SKM-1 (cell line): ENCODE data around the gene TSGA10IP.
A peak's percentile ranks its signal among the peaks of the same experiment; 100 is the strongest.

Experiments used
- DNase-seq: peaks from one replicate; lab custom pipeline; 2025; ENCODE audit not compliant: unreplicated experiment; lab: John Stamatoyannopoulos, UW

Gene TSGA10IP

DNA sequence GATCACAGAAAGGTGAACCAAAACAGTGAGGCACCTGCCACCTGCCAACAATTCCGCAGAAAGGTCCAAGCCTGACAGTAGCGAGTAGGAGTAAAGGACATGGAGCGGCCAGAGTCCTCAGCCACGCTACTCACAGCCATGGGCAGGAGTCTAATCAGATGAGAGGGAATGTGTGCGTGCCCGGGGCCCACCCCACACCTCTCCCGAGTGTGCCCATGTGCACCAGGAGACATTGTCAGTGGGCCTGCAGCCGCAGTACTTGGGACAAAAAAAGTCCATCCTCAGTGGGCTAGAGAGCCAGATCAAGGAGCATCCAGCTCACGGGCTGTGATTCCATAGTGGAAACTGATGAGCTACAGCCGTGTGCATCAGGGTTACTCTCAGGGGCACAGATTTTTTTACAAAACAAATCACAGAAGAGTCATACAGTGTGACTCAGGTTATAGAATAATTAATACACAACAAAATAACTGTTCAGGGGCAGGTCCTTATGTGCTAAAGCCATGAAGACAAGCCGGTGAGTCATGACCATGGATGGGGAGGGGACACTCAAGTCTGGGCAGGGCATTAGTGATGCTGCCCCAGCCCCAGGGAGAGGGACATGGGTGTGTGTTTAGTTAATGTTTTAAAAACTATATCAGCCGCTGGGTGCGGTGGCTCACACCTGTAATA is 28.3 kb downstream of the TSGA10IP start:
- DNase-seq: no peak

DNA sequence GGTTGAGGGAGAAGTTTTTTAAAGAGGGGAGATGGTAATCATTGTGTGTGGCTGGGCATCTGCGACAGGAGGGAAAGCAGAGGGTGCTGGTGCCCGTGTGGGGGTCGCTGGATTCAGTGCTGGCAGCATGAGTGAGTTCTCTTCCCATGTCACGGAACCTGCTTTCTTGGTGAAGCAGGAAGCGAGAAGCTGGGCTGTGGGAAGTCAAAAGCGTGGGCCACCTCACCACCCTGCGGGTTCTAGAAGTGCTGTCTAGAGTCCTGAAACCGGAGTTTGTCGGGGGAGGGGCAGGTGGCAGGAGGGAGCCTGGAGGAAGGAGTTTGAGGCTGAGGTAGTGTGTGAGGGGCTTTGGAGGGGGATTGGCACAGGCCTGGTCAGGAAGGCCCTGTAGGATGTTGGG is 30.5 kb downstream of the TSGA10IP start:
- no peak for DNase-seq

- no peak for DNase-seq
Observed at GRCh38 chr11:65976216-65977176, 31.2 kb downstream of the TSGA10IP start.

- DNase-seq: no peak
Observed at GRCh38 chr11:65977621-65978390, 32.5 kb downstream of the TSGA10IP start.

DNA sequence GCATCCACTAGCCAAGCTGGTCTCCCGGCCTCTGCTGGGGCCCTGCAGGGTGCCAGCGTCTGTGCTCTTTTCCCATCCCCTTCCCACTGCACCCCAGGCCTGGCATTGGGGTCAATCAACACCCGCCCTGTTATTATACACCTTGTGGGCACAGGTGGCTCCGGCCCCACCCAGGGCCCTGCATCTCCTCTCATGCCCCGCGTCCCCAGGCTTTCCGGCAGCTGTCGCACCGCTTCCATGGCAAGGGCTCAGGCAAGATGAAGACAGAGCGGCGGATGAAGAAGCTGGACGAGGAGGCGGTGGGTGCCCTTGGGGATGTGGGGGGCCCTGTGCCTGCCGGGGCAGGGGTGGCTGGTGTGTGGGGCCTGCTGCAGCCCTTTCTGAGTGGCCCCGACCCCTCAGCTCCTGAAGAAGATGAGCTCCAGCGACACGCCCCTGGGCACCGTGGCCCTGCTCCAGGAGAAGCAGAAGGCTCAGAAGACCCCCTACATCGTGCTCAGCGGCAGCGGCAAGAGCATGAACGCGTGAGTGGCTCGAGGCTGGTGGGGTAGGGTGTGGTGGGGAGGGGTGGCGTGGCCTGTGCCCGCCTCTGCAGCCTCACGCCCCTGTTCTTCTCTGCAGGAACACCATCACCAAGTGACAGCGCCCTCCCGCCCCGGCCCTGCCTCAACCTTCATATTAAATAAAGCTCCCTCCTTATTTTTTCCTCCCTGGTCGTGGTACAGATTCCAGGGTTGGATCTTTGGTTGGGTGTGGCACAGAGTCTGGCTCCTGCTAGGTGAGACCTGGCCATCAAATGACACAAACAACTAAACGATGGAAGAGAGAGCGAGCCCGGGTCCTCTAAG is 33.3 kb downstream of the TSGA10IP start:
- DNase-seq: no peak

- no peak for DNase-seq
Observed at GRCh38 chr11:65979261-65979759, 34.0 kb downstream of the TSGA10IP start.

- DNase-seq: no peak
Observed at GRCh38 chr11:65981101-65981740, 35.9 kb downstream of the TSGA10IP start.

DNA sequence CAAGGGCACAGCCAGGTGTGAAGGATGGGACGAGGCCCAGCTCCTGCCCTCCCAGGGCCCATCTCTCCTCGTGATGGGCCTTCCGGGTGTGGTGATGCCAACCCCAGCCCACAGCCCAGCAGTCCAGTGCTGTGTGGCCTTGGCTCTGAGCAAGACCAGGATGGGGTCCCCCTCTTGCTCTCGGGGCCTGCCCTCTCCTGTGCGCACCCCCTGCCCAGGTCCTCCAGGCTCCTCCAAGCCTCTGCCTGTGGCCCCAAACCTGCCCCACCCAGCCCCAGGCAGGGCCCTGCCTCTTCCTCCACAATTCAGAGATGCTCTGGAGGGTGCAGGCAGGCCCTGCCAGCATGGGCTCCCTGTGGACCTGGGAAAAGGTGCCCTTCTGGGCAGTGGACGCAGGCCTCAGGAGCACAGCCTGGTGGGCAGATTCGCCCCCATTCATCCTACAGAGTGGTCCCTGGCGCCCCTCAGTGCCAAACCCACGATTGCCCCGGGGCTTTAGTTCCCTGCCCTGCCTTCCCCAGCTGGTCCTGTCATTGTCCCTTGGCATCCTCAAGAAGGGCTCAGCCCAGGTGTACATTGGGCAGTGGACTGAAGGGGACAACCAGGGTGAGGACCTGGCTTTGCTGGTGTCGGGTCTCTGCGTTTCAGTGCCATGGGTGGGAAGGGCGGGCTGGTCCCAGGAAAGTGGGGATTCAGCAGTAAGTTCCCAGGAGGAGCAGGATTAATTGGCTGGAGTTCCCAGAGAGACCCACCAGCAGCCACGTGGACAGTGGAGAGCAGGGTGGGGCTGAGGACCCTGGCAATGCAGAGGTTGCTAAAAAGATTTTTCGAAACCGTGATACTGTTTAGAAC is 36.9 kb downstream of the TSGA10IP start:
- DNase-seq: no peak

GRCh38 chr11:65982824-65983588 is 37.7 kb downstream of the TSGA10IP start:
- no peak for DNase-seq

GRCh38 chr11:65983589-65983987 is 38.3 kb downstream of the TSGA10IP start:
- no peak for DNase-seq

DNA sequence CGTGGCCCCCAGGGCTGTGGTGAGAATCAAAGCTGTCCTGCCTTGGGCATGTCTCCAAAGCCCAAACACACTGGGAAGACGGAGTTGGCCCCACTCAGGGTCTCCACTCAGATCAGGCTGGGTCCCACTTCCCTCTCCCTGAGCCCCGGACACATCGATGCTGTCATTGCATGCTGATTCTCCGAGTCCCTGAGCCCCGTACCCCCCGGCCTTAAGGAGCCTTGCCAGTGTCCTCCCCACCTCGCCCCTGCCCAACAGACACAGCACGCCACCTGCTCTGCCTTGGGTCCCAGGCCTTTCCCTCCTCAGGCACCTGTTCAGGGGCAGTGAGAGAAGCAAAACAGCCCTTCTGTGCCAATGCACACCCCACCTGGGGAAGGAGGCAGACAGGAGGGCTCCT is 42.1 kb downstream of the TSGA10IP start:
- no peak for DNase-seq

DNA sequence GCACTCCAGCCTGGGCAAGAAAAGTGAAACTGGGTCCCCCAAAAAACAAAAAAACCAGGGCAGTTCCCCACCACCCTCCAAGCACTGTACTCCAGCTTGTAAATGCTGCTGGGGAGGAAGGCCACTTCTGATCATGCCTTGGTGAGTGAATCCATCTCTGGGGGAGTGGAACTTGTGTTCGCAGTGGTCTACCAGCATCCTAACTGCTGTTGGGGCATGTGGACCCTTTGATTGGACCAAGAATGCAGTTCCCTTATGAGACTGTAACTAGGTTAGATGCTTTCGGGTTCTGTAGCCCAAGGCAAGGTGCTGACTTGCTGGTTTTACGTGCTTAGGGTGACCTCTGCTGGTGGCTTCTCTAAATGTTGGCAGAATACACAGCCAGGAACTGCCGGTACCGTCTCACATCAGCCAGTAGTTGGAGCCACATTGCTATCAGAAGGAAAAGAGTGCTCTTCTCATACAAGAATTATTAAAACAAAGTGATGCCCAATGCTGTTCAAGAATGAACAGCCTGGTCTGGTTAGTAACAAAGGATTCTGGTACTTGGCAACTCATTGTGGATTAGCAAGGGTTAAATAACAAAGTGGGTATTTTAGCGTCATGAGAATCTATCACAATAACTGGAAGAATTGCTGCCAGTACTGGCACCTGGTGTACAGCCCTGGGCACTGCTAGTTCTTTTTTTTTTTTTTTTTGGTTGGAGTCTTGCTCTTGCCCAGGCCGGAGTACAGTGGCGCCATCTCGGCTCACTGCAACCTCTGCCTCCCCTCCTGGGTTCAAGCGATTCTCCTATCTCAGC is 43.7 kb downstream of the TSGA10IP start:
- peak; percentile 93 for DNase-seq

DNA sequence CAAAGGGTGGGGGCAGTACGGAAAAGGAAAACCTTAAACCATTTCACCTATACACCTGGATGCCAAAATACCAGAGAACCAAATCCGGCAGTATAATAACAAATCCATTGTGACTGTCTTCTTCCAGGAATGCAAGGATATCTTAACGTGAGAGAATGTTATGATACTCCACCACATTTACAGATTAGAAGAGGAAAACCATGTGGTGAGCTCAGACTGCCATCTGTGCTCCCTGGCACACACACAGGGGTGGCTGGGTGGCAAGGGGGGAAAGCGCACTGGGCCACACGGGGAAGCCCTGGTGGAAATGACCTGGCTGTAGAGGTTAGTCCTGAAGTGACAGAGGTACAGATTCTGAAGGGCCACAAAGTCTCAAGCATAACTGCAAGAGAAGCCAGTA is 46.8 kb downstream of the TSGA10IP start:
- DNase-seq: no peak

- no peak for DNase-seq
Observed at GRCh38 chr11:65997286-65997685, 52.0 kb downstream of the TSGA10IP start.

- DNase-seq: peak; percentile 97
Observed at GRCh38 chr11:66001942-66002647, 56.8 kb downstream of the TSGA10IP start, which contains the start of the genes BANF1 and EIF1AD. BANF1 (plus strand) TSS chr11:66002503; CDS start chr11:66003251, 748 bp downstream. EIF1AD (minus strand) TSS chr11:66002157; CDS start chr11:66000389, 1,768 bp downstream.

- DNase-seq: peak; percentile 46
Observed at GRCh38 chr11:66002648-66003225, 57.5 kb downstream of the TSGA10IP start.
